HEK293 (cell line): ENCODE measurements around the gene FCGR3A.

Experiments used
- AEBP2 ChIP-seq: fragments of 450-650 bp; formaldehyde crosslinking; IDR thresholded peaks from 2 replicates; pipeline ENCODE4 v1.5.1; 2016; ENCODE audit warnings: missing biosample characterization, missing genetic modification characterization, borderline replicate concordance
- ATF2 ChIP-seq: fragments of 450-650 bp; formaldehyde crosslinking; IDR thresholded peaks from 2 replicates; pipeline ENCODE4 v1.5.1; 2016; ENCODE audit warnings: missing biosample characterization, missing genetic modification characterization, low read depth
- BCL11B ChIP-seq: fragments of 450-650 bp; formaldehyde crosslinking; IDR thresholded peaks from 2 replicates; pipeline ENCODE4 v1.5.1; 2016; ENCODE audit warnings: low read depth, missing biosample characterization, missing genetic modification characterization
- FEZF1 ChIP-seq: fragments of 450-650 bp; formaldehyde crosslinking; IDR thresholded peaks from 2 replicates; pipeline ENCODE4 v1.5.1; 2016; ENCODE audit warnings: missing biosample characterization, missing genetic modification characterization
- GFI1B ChIP-seq: fragments of 450-650 bp; formaldehyde crosslinking; IDR thresholded peaks from 2 replicates; pipeline ENCODE4 v1.5.1; 2016; ENCODE audit warnings: missing biosample characterization, missing genetic modification characterization
- KLF10 ChIP-seq: fragments of 450-650 bp; IDR thresholded peaks from 2 replicates; pipeline ENCODE4 v1.5.1; 2018; ENCODE audit warnings: missing biosample characterization, mild to moderate bottlenecking, missing genetic modification characterization
- KLF8 ChIP-seq: fragments of 450-650 bp; formaldehyde crosslinking; IDR thresholded peaks from 2 replicates; pipeline ENCODE4 v1.5.1; 2016; ENCODE audit warnings: missing biosample characterization, missing genetic modification characterization
- KLF9 ChIP-seq: fragments of 450-650 bp; formaldehyde crosslinking; IDR thresholded peaks from 2 replicates; pipeline ENCODE4 v1.5.1; 2016; ENCODE audit warnings: missing biosample characterization, missing genetic modification characterization, low read depth
- PBX3 ChIP-seq: sonication (generic); formaldehyde crosslinking; IDR thresholded peaks from 2 replicates; pipeline ENCODE4 v1.8.1; 2022; ENCODE audit warnings: mild to moderate bottlenecking, moderate library complexity, missing genetic modification reagents
- SCRT2 ChIP-seq: fragments of 450-650 bp; formaldehyde crosslinking; IDR thresholded peaks from 2 replicates; pipeline ENCODE4 v1.5.1; 2016; ENCODE audit warnings: missing biosample characterization, missing genetic modification characterization
- WT1 ChIP-seq: fragments of 450-650 bp; formaldehyde crosslinking; IDR thresholded peaks from 2 replicates; pipeline ENCODE4 v1.5.1; 2016; ENCODE audit warnings: missing biosample characterization, missing genetic modification characterization
- YY1 ChIP-seq: fragments of 450-650 bp; formaldehyde crosslinking; IDR thresholded peaks from 2 replicates; pipeline ENCODE4 v1.5.1; 2018; ENCODE audit warnings: missing biosample characterization, missing genetic modification characterization
- ZNF10 ChIP-seq: fragments of 450-650 bp; formaldehyde crosslinking; IDR thresholded peaks from 2 replicates; pipeline ENCODE4 v1.5.1; 2017; ENCODE audit warnings: missing biosample characterization, missing genetic modification characterization
- ZNF138 ChIP-seq: fragments of 450-650 bp; formaldehyde crosslinking; IDR thresholded peaks from 2 replicates; pipeline ENCODE4 v1.5.1; 2016; ENCODE audit warnings: missing biosample characterization, missing genetic modification characterization, borderline replicate concordance
- ZNF148 ChIP-seq: fragments of 450-650 bp; formaldehyde crosslinking; IDR thresholded peaks from 2 replicates; pipeline ENCODE4 v1.5.0; 2017; ENCODE audit warnings: missing biosample characterization, missing genetic modification characterization, borderline replicate concordance
- ZNF16 ChIP-seq: fragments of 450-650 bp; formaldehyde crosslinking; IDR thresholded peaks from 2 replicates; pipeline ENCODE4 v1.5.1; 2016; ENCODE audit warnings: low read depth, missing biosample characterization, missing genetic modification characterization
- ZNF174 ChIP-seq: fragments of 450-650 bp; formaldehyde crosslinking; IDR thresholded peaks from 2 replicates; pipeline ENCODE4 v1.5.0; 2017; ENCODE audit warnings: missing biosample characterization, mild to moderate bottlenecking, missing genetic modification characterization
- ZNF19 ChIP-seq: fragments of 450-650 bp; formaldehyde crosslinking; IDR thresholded peaks from 2 replicates; pipeline ENCODE4; 2016; ENCODE audit warnings: missing biosample characterization, missing genetic modification characterization, low read depth
- ZNF24 ChIP-seq: fragments of 450-650 bp; formaldehyde crosslinking; IDR thresholded peaks from 2 replicates; pipeline ENCODE4 v1.5.1; 2016; ENCODE audit warnings: missing biosample characterization, missing genetic modification characterization
- ZNF302 ChIP-seq: fragments of 450-650 bp; formaldehyde crosslinking; IDR thresholded peaks from 2 replicates; pipeline ENCODE4 v1.5.1; 2016; ENCODE audit warnings: missing biosample characterization, missing genetic modification characterization, low read depth
- ZNF335 ChIP-seq: fragments of 450-650 bp; formaldehyde crosslinking; conservative IDR thresholded peaks from 2 replicates; pipeline ENCODE4 v1.5.1; 2016; ENCODE audit warnings: missing biosample characterization, missing genetic modification characterization
- ZNF398 ChIP-seq: fragments of 450-650 bp; formaldehyde crosslinking; IDR thresholded peaks from 2 replicates; pipeline ENCODE4 v1.5.1; 2017; ENCODE audit warnings: missing biosample characterization, missing genetic modification characterization
- ZNF404 ChIP-seq: fragments of 450-650 bp; formaldehyde crosslinking; IDR thresholded peaks from 2 replicates; pipeline ENCODE4 v1.5.1; 2017; ENCODE audit warnings: missing biosample characterization, missing genetic modification characterization
- ZNF423 ChIP-seq: fragments of 450-650 bp; formaldehyde crosslinking; IDR thresholded peaks from 2 replicates; pipeline ENCODE4 v1.5.1; 2016; ENCODE audit warnings: missing biosample characterization, missing genetic modification characterization
- ZNF521 ChIP-seq: fragments of 450-650 bp; formaldehyde crosslinking; IDR thresholded peaks from 2 replicates; pipeline ENCODE4 v1.5.1; 2017; ENCODE audit warnings: missing biosample characterization, mild to moderate bottlenecking, missing genetic modification characterization
- ZNF555 ChIP-seq: fragments of 450-650 bp; formaldehyde crosslinking; conservative IDR thresholded peaks from 2 replicates; pipeline ENCODE4 v1.5.1; 2017; ENCODE audit warnings: missing biosample characterization, mild to moderate bottlenecking, missing genetic modification characterization, inconsistent platforms
- ZNF571 ChIP-seq: fragments of 450-650 bp; formaldehyde crosslinking; IDR thresholded peaks from 2 replicates; pipeline ENCODE4 v1.5.0; 2017; ENCODE audit warnings: missing biosample characterization, missing genetic modification characterization
- ZNF600 ChIP-seq: fragments of 450-650 bp; formaldehyde crosslinking; IDR thresholded peaks from 2 replicates; pipeline ENCODE4 v1.5.1; 2016; ENCODE audit warnings: missing biosample characterization, missing genetic modification characterization
- ZNF777 ChIP-seq: fragments of 450-650 bp; formaldehyde crosslinking; IDR thresholded peaks from 2 replicates; pipeline ENCODE4 v1.5.1; 2017; ENCODE audit warnings: missing biosample characterization, missing genetic modification characterization, borderline replicate concordance
- ZNF830 ChIP-seq: fragments of 450-650 bp; IDR thresholded peaks from 2 replicates; pipeline ENCODE4 v1.5.0; 2018; ENCODE audit warnings: missing biosample characterization, missing genetic modification characterization, low read depth, mild to moderate bottlenecking, moderate library complexity
- ZSCAN16 ChIP-seq: fragments of 450-650 bp; formaldehyde crosslinking; IDR thresholded peaks from 2 replicates; pipeline ENCODE4 v1.5.1; 2016; ENCODE audit warnings: missing biosample characterization, missing genetic modification characterization
- ZSCAN23 ChIP-seq: fragments of 450-650 bp; formaldehyde crosslinking; IDR thresholded peaks from 2 replicates; pipeline ENCODE4 v1.5.1; 2016; ENCODE audit warnings: missing biosample characterization, missing genetic modification characterization
- ZSCAN5A ChIP-seq: fragments of 450-650 bp; formaldehyde crosslinking; IDR thresholded peaks from 2 replicates; pipeline ENCODE4 v1.5.1; 2016; ENCODE audit warnings: missing biosample characterization, missing genetic modification characterization

Gene FCGR3A

GRCh38 chr1:161502181-161502580 is 47.4 kb downstream of the FCGR3A start (continued):
- TF ChIP-seq ZNF398 (tag by site-specific recombination) (peak; percentile 59), KLF10 (tag by site-specific recombination) (no peak), ZNF148 (tag by site-specific recombination) (no peak), ZNF24 (tag by site-specific recombination) (no peak), ZNF19 (tag by site-specific recombination) (no peak), ZNF521 (tag by site-specific recombination) (no peak), ZSCAN16 (tag by site-specific recombination) (no peak), ZNF138 (tag by site-specific recombination) (no peak), WT1 (peak; percentile 99), AEBP2 (tag by site-specific recombination) (no peak), ZNF302 (tag by site-specific recombination) (no peak), ZNF830 (tag by site-specific recombination) (no peak), ZNF777 (tag by site-specific recombination) (no peak), KLF9 (no peak), PBX3 (no peak), ZNF174 (no peak), SCRT2 (tag by site-specific recombination) (peak; percentile 46; the same call in 1 of the 2 replicates), ZNF600 (tag by site-specific recombination) (peak; percentile 85), ATF2 (tag by site-specific recombination) (no peak), BCL11B (tag by site-specific recombination) (no peak), YY1 (tag by site-specific recombination) (no peak), ZNF335 (tag by site-specific recombination) (no peak), ZNF16 (no peak), KLF8 (tag by site-specific recombination) (peak; percentile 53; the same call in 1 of the 2 replicates), ZNF555 (tag by site-specific recombination) (no peak), ZNF423 (tag by site-specific recombination) (no peak), ZNF10 (tag by site-specific recombination) (no peak), ZNF404 (tag by site-specific recombination) (no peak), GFI1B (no peak), ZSCAN5A (no peak), FEZF1 (tag by site-specific recombination) (peak; percentile 95), ZSCAN23 (tag by site-specific recombination) (no peak), ZNF571 (tag by site-specific recombination) (no peak)
